CD4-positive, alpha-beta T cell treated with Interferon gamma for 1 hour (primary cell): Measurements from ENCODE around the gene ZNF80.

Experiments
- DNase-seq: peaks from one replicate; pipeline ENCODE4 v3.0.0-alpha.2; 2020

The ZNF80 gene

GRCh38 chr3:114218578-114219185 lies 18.7 kb downstream of the ZNF80 start:
- no peak for DNase-seq

DNA sequence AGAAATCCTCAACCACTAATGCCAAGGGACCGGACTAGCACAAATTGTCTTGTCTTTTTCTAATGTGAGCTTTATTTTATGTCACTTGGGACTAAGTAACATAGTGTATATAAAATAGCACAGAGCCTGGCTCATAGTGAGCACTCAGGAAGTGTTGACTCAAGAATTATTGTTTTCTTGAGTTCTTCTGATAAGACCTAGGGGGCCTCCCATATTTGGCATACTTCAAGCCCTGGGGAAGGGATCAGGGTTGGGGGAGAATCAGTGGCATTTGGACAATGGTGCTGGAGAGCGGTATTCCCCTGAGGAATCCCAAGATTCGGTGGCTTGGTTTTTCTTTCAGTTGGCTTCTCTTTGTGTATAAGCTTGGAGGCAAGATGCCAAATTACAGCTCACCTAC lies 19.4 kb downstream of the ZNF80 start:
- DNase-seq: no peak

DNA sequence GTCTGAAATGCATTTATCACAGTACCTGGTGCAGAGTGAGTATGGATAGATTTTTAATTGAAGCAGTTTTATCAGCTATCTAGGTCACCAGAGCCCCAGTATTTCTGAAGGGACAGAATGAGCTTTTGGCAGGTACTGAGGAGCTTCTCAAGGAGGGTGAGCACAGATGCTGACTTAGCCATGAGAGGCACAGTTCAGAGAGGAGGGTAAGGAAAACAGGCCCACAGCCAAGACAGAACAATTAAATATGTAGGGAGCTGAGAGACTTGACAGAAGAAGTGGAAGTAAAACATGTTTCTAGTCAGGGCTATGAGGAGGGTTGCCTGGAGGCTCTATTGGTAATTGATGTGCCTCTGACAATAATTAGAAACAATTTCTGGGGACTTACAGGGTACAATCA lies 20.1 kb downstream of the ZNF80 start:
- DNase-seq: no peak

GRCh38 chr3:114216186-114216970 lies 21.0 kb downstream of the ZNF80 start:
- no peak for DNase-seq

DNA sequence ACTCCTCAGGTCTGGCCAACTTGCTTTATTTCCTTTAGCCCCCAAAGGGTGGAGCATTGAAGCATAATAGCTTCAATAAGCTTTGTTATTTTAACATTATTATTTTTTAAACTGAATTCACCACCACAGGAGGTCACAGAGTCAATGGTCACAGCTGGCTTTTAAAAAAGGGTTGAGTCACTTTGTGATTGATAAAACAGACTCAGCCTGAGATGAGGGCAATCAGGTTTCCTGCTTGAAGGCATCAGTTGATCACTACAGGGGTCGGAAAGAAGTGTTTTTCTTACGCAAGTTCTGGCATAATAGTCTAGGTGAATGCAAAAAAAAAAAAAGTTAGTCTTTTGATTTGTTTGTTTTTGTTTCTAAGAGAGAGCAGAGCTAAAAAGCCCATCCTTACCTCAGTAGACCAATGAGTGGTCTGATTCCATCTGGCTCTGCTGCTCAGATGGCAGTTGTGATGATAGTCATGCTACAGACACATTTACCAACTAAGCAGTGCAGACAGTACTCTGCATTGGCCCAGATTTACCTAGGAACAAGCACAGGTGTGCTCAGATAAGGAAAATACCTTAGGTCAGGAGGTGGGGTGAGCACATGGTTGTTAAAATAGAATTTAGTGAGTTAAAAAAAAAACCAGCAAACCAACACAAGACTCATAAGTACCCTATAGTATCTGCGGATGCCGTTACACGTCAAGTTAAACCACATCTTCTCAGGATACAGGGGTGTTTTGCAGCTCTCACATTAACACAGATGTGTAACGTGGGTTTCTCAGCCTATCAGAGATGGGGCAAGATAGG lies 22.6 kb downstream of the ZNF80 start:
- DNase-seq: peak; percentile 56

DNA sequence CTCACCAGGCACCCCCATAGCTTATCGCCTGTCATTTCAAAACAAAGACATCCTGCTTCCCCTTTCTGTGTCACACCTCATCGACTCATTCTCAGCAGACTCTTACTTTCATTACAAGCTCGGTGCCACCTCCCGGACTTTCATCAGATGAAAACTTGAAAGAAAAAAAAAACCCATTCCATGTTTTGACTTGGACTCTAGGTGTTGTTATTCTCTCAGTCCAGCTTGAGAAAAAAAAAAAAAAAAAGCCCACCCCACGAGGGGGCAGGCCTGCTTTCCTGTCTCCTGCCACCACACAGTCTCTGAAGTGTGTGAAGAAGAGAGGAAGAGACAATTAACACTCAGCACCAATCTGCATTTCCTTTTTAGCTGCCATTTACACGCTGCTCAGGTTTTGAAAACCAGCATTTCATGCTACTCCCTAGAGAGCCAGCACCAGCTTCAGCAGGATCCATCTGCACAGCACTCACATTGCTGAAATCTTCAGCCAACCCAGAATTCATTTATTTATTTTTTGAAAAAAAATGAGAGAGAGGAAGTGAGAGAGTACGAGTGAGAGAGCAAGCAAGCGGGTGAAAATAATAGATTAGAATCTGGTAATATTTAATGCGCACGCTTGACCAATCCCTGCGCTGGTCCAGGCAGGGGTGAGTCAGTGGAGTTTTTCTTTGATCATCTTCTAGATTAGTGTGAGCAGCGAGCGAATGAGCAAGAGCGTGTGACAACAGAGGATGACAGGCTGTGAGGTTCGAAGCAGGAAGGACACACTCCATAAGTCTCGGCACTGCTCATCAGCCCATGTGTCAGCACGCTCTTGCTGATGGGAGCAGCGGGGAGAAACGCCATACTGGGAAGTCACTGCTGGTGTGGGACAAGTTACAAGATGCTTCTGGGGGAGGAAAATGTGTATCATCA lies 23.5 kb downstream of the ZNF80 start:
- peak; percentile 80 for DNase-seq

DNA sequence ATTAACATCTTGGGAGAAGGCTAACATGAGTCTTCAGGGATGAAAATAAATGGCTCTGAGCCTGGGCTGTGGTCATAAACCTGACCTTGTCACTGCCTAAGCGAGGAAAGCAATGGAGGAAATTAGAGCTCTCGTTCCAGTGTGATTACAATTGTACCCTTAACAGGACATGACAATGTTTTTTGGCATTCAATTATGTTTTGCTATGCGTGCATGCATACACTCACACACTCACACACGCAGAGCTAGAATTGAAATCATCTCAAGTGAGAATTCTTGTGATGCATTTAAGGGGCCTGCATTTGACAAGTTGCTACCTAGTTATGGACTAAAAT lies 24.1 kb downstream of the ZNF80 start:
- no peak for DNase-seq

DNA sequence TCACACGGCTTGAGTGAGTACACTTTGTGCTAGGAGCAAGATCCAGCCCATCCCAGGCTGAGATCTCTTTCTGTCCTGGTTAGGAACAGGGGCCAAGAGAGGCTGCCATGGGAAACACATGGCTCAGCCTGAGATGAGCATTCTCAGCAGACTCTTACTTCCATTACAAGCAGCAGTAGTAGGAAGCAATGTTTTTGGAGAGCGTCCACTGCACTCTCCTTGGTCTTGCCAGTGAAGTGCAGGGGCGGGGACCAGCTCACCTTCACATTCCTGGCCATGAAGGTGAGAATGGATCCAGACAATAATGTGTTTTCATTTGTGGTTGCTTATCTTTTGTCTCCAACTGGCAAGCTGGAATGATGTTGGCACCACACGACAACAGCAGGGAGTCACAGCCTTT lies 24.7 kb downstream of the ZNF80 start:
- DNase-seq: no peak

DNA sequence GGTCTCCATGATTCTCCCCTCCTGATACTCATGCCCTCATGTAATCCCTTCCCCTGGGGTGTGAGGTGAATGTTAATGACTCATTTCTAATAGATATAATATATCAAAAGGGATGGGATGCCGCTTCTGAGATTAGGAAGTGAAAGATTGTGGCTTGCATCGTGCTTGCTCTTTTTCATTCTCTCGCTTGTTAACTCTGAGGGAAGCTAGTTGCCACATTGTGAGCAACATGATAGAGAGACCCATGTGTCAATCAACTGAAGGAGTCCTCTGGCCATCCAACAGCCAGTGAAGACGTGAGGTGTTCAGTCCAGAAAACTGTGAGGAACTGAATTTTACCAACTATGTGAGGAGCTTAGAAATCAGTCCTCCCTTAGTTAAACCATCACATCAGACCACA lies 29.6 kb downstream of the ZNF80 start:
- DNase-seq: no peak

DNA sequence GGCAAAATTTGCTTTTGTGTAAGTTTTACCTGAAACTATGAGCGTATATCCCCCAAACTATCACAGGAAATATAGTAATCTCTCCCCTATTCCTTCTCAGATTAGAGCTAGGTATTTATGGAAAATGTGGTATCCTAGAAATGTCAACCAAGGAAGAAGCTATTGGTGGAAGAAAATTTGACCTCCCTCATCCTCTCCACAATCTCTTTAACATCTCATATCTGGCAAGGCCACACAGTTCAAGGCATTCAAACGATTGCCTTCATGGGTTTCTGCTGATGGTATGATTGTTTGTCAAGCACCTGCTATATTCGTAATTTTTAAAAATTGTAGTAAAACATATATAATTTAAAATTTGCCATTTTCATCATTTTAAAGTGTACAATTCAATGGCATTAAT lies 31.0 kb downstream of the ZNF80 start:
- no peak for DNase-seq

GRCh38 chr3:114205541-114205940 lies 31.8 kb downstream of the ZNF80 start:
- no peak for DNase-seq

- DNase-seq: no peak
Measured at GRCh38 chr3:114194750-114195149, 42.6 kb downstream of the ZNF80 start.

GRCh38 chr3:114192136-114192535 lies 45.2 kb downstream of the ZNF80 start:
- no peak for DNase-seq

DNA sequence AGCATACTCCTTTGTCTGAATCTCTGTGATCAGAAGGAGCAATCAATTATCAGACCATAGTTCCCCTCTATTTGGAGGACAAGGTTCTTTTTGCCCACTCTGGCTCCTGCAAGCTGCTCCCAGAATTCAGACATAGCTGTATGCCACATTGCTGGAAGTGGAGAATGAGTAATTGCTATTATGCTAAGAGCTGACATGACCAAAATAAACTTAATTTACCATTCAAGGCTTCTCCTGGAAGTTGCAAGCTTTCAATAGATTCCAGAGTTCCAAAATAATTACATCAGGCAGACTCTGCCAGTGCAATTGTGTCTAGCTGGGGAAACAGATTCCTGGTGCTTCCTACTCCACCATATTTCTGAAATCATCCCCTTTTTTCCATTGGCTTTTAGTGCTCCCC lies 50.9 kb downstream of the ZNF80 start:
- DNase-seq: no peak
